Natural killer cell (primary cell): ENCODE measurements around the gene AGBL4. TPM values are rescaled to one million over a fixed set of nuclear protein-coding genes. Genes with fewer than 3 reads are reported as not detected.

Source experiments
- ATAC-seq, 3 donors: fragments of 150-1000 bp in 2 of 3; fragments of 200-7000 bp in 1 of 3; cut with Tn5 transposase; 1 replicate in 1 of 3; 2 replicates in 2 of 3; pipeline ENCODE4 v1.10.0; 2021; ENCODE audit warnings: mild to moderate bottlenecking in 2 of 3, moderate library complexity in 2 of 3
- DNase-seq, 2 donors: peaks; one replicate each; pipeline versions ENCODE4 v3.0.0 to v3.0.0-alpha.2; 2013 to 2021; ENCODE audit warnings: mixed read lengths in 1 of 2
- H3K27ac ChIP-seq: one replicate; pipeline ENCODE4 v1.5.1; 2013; ENCODE audit warnings: mild to moderate bottlenecking, low read length
- H3K27me3 ChIP-seq: one replicate; pipeline ENCODE4 v1.6.1; 2013; ENCODE audit warnings: low read length; ENCODE audit not compliant: control insufficient read depth, insufficient read depth
- H3K36me3 ChIP-seq: one replicate; pipeline ENCODE4 v1.6.1; 2013; ENCODE audit warnings: low read length; ENCODE audit not compliant: control insufficient read depth, insufficient read depth
- H3K4me1 ChIP-seq: one replicate; pipeline ENCODE4 v1.6.1; 2013; ENCODE audit warnings: low read length; ENCODE audit not compliant: control insufficient read depth, insufficient read depth
- H3K4me3 ChIP-seq: one replicate; pipeline ENCODE4 v1.5.1; 2013; ENCODE audit warnings: low read length
- H3K9me3 ChIP-seq: one replicate; pipeline ENCODE4 v1.6.1; 2013; ENCODE audit warnings: low read length; ENCODE audit not compliant: control insufficient read depth, insufficient read depth
- H3K27ac Mint-ChIP-seq, 2 donors: one replicate each; pipeline ENCODE4 v1.8.0; 2022; ENCODE audit warnings: mild to moderate bottlenecking in 2 of 2, mixed read lengths in 2 of 2, moderate library complexity in 1 of 2
- H3K27me3 Mint-ChIP-seq, 2 donors: one replicate each; pipeline ENCODE4 v1.8.0; 2022; ENCODE audit warnings: low read depth in 2 of 2, mixed read lengths in 2 of 2
- H3K36me3 Mint-ChIP-seq: one replicate; pipeline ENCODE4 v1.8.0; 2022; ENCODE audit warnings: mixed read lengths
- H3K4me1 Mint-ChIP-seq, 2 donors: one replicate each; pipeline ENCODE4 v1.8.0; 2022; ENCODE audit warnings: mixed read lengths in 2 of 2
- H3K4me3 Mint-ChIP-seq: one replicate; pipeline ENCODE4 v1.8.0; 2022; ENCODE audit warnings: mild to moderate bottlenecking, moderate library complexity, mixed read lengths
- H3K9me3 Mint-ChIP-seq, 2 donors: one replicate each; pipeline ENCODE4 v1.8.0; 2022; ENCODE audit warnings: mixed read lengths in 2 of 2
- WGBS: methylation state at CpG from one replicate; pipeline ENCODE4 v1.1.7; 2013; ENCODE audit warnings: missing lambda C conversion rate; ENCODE audit not compliant: insufficient coverage; 5-methylcytosine and 5-hydroxymethylcytosine counted together
- intact Hi-C: fragments of 100-400 bp; cut with micrococcal nuclease; formaldehyde crosslinking; loops from one replicate; pipeline ENCODE4 v1.14.2; 2022
- total RNA-seq, 4 donors: library from RNA; stranded (reverse); fragments of 120-200 nt in 1 of 4; gene quantifications; one replicate each; pipeline versions ENCODE4 v1.2.3 to v1.2.4, GENCODE V29; 2013 to 2022
- TF ChIP-seq, protein P1 (sequence below): fragments of 200-600 bp; IDR thresholded peaks from one replicate; pipeline ENCODE4 v1.8.0; 2022; ENCODE audit warnings: antibody characterized with exemption

The AGBL4 gene
- total RNA-seq, 3 donors from 2014 or later (not counting 1 experiment from before 2014, with no cell fraction given) = not detected

DNA sequence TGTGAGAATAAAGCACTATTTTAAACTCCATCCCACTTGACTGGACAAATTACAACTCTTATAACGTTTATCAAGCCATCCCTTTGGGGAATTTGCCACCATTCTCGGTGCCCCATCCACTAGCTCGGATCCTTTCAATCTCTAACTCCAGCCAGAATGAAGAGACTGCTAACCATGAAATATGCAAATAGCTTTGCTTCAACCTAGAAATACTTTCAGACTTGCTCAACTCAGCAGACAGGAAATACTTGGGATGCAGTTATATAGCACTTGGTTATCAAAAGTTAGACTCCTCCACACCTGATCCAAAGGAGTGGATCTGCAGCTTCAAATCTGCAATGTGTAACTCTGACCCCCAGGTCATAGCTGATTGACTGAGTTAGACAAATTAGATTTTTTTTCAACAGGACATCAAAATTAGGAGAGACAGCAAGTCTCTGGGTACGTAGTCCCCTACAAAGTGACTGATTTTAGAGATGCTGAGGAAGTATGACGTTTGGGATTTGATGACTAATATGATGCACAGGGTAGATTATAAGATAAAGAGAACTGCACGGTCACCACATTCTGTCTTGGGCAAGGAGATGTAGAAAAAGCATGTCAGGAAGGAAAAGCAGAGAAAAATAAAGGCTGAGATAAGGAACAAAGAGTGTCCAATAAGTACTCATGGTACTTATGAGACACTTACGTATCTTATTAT, 496.0 kb downstream of the AGBL4 start:
- intact Hi-C loops = no loop called here
- ATAC-seq = no peak
- Histone ChIP-seq H3K36me3 (no peaks in the 10 kb centered on the region), H3K4me3 (no peak overlapping the region), H3K27ac (no peak overlapping the region), H3K9me3 (no peaks in the 10 kb centered on the region), H3K4me1 (no peaks in the 10 kb centered on the region), H3K27me3 (no peaks in the 10 kb centered on the region)
- Mint-ChIP-seq H3K4me3 (no peak overlapping the region), H3K4me1 (no peaks in the 10 kb centered on the region), H3K27ac (no peak overlapping the region), H3K36me3 (no peaks in the 10 kb centered on the region), H3K9me3 (peaks cover 5 to 6% of the 10 kb centered on the region in 2 donors), H3K27me3 (no peaks in the 10 kb centered on the region)
- 73% methylated on average over 7 of the region's 7 CpGs for WGBS
- DNase-seq = no peak
- TF ChIP-seq, protein P1, sequence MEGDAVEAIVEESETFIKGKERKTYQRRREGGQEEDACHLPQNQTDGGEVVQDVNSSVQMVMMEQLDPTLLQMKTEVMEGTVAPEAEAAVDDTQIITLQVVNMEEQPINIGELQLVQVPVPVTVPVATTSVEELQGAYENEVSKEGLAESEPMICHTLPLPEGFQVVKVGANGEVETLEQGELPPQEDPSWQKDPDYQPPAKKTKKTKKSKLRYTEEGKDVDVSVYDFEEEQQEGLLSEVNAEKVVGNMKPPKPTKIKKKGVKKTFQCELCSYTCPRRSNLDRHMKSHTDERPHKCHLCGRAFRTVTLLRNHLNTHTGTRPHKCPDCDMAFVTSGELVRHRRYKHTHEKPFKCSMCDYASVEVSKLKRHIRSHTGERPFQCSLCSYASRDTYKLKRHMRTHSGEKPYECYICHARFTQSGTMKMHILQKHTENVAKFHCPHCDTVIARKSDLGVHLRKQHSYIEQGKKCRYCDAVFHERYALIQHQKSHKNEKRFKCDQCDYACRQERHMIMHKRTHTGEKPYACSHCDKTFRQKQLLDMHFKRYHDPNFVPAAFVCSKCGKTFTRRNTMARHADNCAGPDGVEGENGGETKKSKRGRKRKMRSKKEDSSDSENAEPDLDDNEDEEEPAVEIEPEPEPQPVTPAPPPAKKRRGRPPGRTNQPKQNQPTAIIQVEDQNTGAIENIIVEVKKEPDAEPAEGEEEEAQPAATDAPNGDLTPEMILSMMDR = no peak

DNA sequence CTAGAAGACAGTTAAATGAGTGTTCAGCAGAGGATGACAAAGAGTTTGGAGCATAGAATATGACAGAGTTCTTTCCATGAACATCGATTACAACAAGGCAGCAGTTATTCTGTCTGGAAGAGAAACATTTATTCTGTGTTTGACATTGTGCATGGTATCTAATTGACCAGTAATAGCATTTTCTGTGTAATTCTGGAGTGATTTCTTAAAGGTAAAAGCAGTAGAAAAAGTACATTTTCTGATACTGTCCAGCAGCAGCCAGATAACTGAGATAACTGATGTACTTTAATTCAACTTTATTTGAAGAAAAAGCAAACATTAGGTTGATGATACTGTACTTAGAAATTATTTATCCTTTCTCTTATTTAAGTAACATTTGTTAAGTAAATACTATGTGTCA, 497.1 kb downstream of the AGBL4 start:
- peaks cover 5 to 6% of the 10 kb centered on the region in 2 donors for H3K9me3 Mint-ChIP-seq
- no peak overlapping the region for H3K4me3 ChIP-seq
- WGBS = 84% methylated on average over 1 of the region's 1 CpG
- H3K36me3 ChIP-seq = no peaks in the 10 kb centered on the region
- TF ChIP-seq, protein P1 = no peak
- H3K27me3 Mint-ChIP-seq = no peaks in the 10 kb centered on the region
- H3K27me3 ChIP-seq = no peaks in the 10 kb centered on the region
- no peak overlapping the region for H3K27ac Mint-ChIP-seq
- H3K4me3 Mint-ChIP-seq = no peak overlapping the region
- DNase-seq = no peak
- no peaks in the 10 kb centered on the region for H3K36me3 Mint-ChIP-seq
- H3K4me1 ChIP-seq = no peaks in the 10 kb centered on the region
- H3K9me3 ChIP-seq = no peaks in the 10 kb centered on the region
- no peak for ATAC-seq
- intact Hi-C loops = no loop called here
- no peak overlapping the region for H3K27ac ChIP-seq
- H3K4me1 Mint-ChIP-seq = no peaks in the 10 kb centered on the region

DNA sequence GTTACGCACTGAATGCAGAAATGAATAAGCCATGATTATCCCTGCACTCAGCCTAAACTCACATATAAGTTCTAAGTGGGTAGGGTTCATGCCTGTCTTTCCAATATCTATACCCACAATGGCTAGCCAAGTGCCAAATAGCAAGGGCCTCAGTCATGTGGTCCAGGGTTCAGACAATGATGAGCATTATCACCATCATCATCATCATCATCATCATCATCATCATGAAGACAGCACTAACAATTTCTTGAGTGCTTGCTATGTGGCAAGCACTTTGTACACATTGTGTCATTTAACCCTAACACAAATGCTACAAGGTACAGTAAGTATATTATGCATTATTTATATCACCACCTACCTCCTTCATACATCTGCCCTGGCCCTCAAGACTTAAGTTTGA, 500.0 kb downstream of the AGBL4 start:
- H3K4me3 ChIP-seq = no peak overlapping the region
- ATAC-seq = no peak
- Mint-ChIP-seq H3K27me3 (no peaks in the 10 kb centered on the region), H3K9me3 (peaks cover 2 to 3% of the 10 kb centered on the region in 2 donors), H3K4me1 (no peaks in the 10 kb centered on the region), H3K36me3 (no peaks in the 10 kb centered on the region), H3K27ac (no peak overlapping the region), H3K4me3 (no peak overlapping the region)
- no CpG with 5 or more reads among the region's 1 CpG for whole genome bisulfite sequencing
- no peaks in the 10 kb centered on the region for H3K36me3 ChIP-seq
- H3K27ac ChIP-seq = no peak overlapping the region
- no peaks in the 10 kb centered on the region for H3K27me3 ChIP-seq
- no peaks in the 10 kb centered on the region for H3K4me1 ChIP-seq
- TF ChIP-seq, protein P1 = no peak
- DNase-seq = no peak
- H3K9me3 ChIP-seq = no peaks in the 10 kb centered on the region
- intact Hi-C loops = no loop called here

DNA sequence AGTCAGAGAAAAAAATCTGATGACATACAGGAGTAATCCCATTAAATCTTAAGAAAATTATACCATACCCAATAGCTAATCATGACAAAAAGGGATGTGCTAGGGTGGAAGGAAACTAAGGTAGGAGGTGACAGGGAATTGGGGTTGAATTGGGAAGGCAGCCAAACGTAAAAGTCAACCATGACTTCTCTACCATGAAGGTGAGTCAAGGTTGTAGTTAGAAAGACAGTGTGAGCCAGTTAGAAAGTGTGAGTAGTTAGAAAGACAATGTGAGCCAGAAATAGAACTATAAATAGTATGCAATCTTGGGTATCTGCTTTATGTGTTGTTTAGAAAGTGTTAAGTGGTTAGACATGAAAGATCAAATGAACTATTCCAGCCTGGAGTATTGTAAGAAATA, 556.8 kb downstream of the AGBL4 start:
- ATAC-seq (no peak), DNase-seq (no peak)
- no peaks in the 10 kb centered on the region for H3K27me3 ChIP-seq
- intact Hi-C loops = no loop called here
- no peaks in the 10 kb centered on the region for H3K9me3 ChIP-seq
- H3K4me1 Mint-ChIP-seq = no peaks in the 10 kb centered on the region
- H3K27me3 Mint-ChIP-seq = no peaks in the 10 kb centered on the region
- peaks cover 0 to 2% of the 10 kb centered on the region in 2 donors for H3K9me3 Mint-ChIP-seq
- 71% methylated on average over 1 of the region's 1 CpG for WGBS
- H3K4me1 ChIP-seq = no peaks in the 10 kb centered on the region
- no peak overlapping the region for H3K27ac Mint-ChIP-seq
- H3K36me3 Mint-ChIP-seq = no peaks in the 10 kb centered on the region
- H3K4me3 Mint-ChIP-seq = no peak overlapping the region
- no peaks in the 10 kb centered on the region for H3K36me3 ChIP-seq
- H3K4me3 ChIP-seq = no peak overlapping the region
- TF ChIP-seq, protein P1 = no peak
- H3K27ac ChIP-seq = no peak overlapping the region
